GM23338 (cell line): Measurements from ENCODE around the gene XYLT1. TPM values are rescaled to one million over a fixed set of nuclear protein-coding genes. Genes with fewer than 3 reads are reported as not detected.

Source experiments
- ATAC-seq: fragments of 200-7000 bp; cut with Tn5 transposase; 3 replicates; pipeline ENCODE4 v1.9.1; 2020
- DNase-seq: peaks from one replicate; pipeline ENCODE4 v3.0.0-alpha.2; 2015; ENCODE audit warnings: low spot score
- H2AFZ ChIP-seq: fragments of 200-600 bp; sonication (generic); 2 replicates; pipeline ENCODE4 v1.8.0; 2016; ENCODE audit warnings: antibody characterized with exemption, mild to moderate bottlenecking, moderate library complexity
- H3F3A ChIP-seq: fragments of 200-600 bp; sonication (generic); replicated peaks from 2 replicates; pipeline ENCODE4 v1.8.0; 2017; ENCODE audit warnings: antibody characterized with exemption, mixed run types, low read depth
- H3K27ac ChIP-seq: fragments of 200-600 bp; sonication (generic); 2 replicates; pipeline ENCODE4 v1.6.1; 2016; ENCODE audit warnings: low read depth
- H3K27me3 ChIP-seq: fragments of 200-600 bp; sonication (generic); 2 replicates; pipeline ENCODE4 v1.8.0; 2016; ENCODE audit warnings: mild to moderate bottlenecking, mixed run types, moderate library complexity; ENCODE audit not compliant: insufficient read depth
- H3K36me3 ChIP-seq: fragments of 200-600 bp; sonication (generic); 2 replicates; pipeline ENCODE4 v1.8.0; 2016; ENCODE audit warnings: mild to moderate bottlenecking; ENCODE audit not compliant: insufficient read depth
- H3K4me1 ChIP-seq: fragments of 200-600 bp; sonication (generic); 2 replicates; pipeline ENCODE4 v1.8.0; 2016; ENCODE audit warnings: mild to moderate bottlenecking, moderate library complexity; ENCODE audit not compliant: insufficient read depth
- H3K4me2 ChIP-seq: fragments of 200-600 bp; sonication (generic); 2 replicates; pipeline ENCODE4 v1.7.1; 2017; ENCODE audit warnings: mixed run types
- H3K4me3 ChIP-seq: fragments of 200-600 bp; sonication (generic); 2 replicates; pipeline ENCODE4 v1.6.1; 2016; ENCODE audit warnings: mixed run types
- H3K79me2 ChIP-seq: fragments of 200-600 bp; sonication (generic); replicated peaks from 2 replicates; pipeline ENCODE4 v1.8.0; 2017; ENCODE audit warnings: mild to moderate bottlenecking; ENCODE audit not compliant: insufficient read depth
- H3K9me2 ChIP-seq: fragments of 200-600 bp; sonication (generic); 2 replicates; pipeline ENCODE4 v1.8.0; 2017; ENCODE audit not compliant: insufficient read depth
- H4K20me1 ChIP-seq: fragments of 200-600 bp; sonication (generic); replicated peaks from 2 replicates; pipeline ENCODE4 v1.8.0; 2017; ENCODE audit warnings: mild to moderate bottlenecking; ENCODE audit not compliant: insufficient read depth
- H3K27ac Mint-ChIP-seq: 2 replicates; pipeline ENCODE4 v1.8.0; 2020; ENCODE audit warnings: inconsistent platforms, mild to moderate bottlenecking, moderate library complexity, mixed read lengths
- H3K27me3 Mint-ChIP-seq: 3 replicates; pipeline ENCODE4 v1.8.0; 2022; ENCODE audit warnings: low read depth, mild to moderate bottlenecking, moderate library complexity, mixed read lengths, inconsistent platforms; ENCODE audit not compliant: insufficient read depth, poor library complexity
- H3K36me3 Mint-ChIP-seq: 3 replicates; pipeline ENCODE4 v1.8.0; 2021; ENCODE audit warnings: low read depth, mild to moderate bottlenecking, inconsistent platforms, moderate library complexity, mixed read lengths
- H3K4me1 Mint-ChIP-seq: 3 replicates; pipeline ENCODE4 v1.8.0; 2020; ENCODE audit warnings: mild to moderate bottlenecking, inconsistent platforms, mixed read lengths
- H3K4me3 Mint-ChIP-seq: 3 replicates; pipeline ENCODE4 v1.8.0; 2021; ENCODE audit warnings: moderate library complexity, mild to moderate bottlenecking, inconsistent platforms, mixed read lengths
- H3K9me3 Mint-ChIP-seq: 3 replicates; pipeline ENCODE4 v1.8.0; 2020; ENCODE audit warnings: moderate library complexity, mild to moderate bottlenecking, inconsistent platforms, mixed read lengths
- CTCF ChIP-seq, 2 experiments: fragments of 200-600 bp in 1 of 2; sonication (generic) in 1 of 2; conservative IDR thresholded peaks; 2 replicates each; pipeline versions ENCODE4 v1.5.1 to v1.6.1; 2016 to 2017; ENCODE audit warnings: antibody characterized with exemption in 2 of 2, low read depth in 2 of 2, mild to moderate bottlenecking in 2 of 2, moderate library complexity in 1 of 2
- EZH2 ChIP-seq: fragments of 200-600 bp; sonication (generic); IDR thresholded peaks from one replicate; pipeline ENCODE4 v1.8.0; 2017; ENCODE audit warnings: antibody characterized with exemption, mild to moderate bottlenecking, low read depth; ENCODE audit not compliant: unreplicated experiment
- EZH2phosphoT487 ChIP-seq: fragments of 200-600 bp; sonication (generic); IDR thresholded peaks from one replicate; pipeline ENCODE4 v1.8.1; 2018; ENCODE audit warnings: antibody characterized with exemption; ENCODE audit not compliant: unreplicated experiment
- NANOG ChIP-seq: IDR thresholded peaks from 2 replicates; pipeline ENCODE4 v1.6.1; 2016; ENCODE audit warnings: antibody characterized with exemption, borderline replicate concordance
- ZNF462 ChIP-seq: fragments of 250-450 bp; sonication (Bioruptor Pico); IDR thresholded peaks from 2 replicates; pipeline ENCODE4 v1.5.0; 2020; ENCODE audit warnings: mild to moderate bottlenecking, moderate library complexity
- polyA plus RNA-seq: library from polyadenylated mRNA; unstranded; fragments of >200 nt; fragmentation: Nextera tagmentation; extraction: Ambion mirVana; gene quantifications from 2 replicates; pipeline ENCODE4 v1.2.1, GENCODE V29; 2016
- total RNA-seq: library from RNA; depleted of rRNA; stranded (reverse); fragments of >200 nt; shearing (Covaris generic); gene quantifications from 2 replicates; pipeline ENCODE4 v1.2.3, GENCODE V29; 2014

The XYLT1 gene
- total and polyA plus RNA-seq, 2 experiments from 2014 or later, result 3.5 to 24.7 TPM

GRCh38 chr16:17080105-17080504, 390.7 kb downstream of the XYLT1 start (continued):
- TF ChIP-seq ZNF462 (CRISPR knock-in tag) (no peak), EZH2 (no peak), NANOG (no peak)

- Histone ChIP-seq H3K4me3 (no peak overlapping the region), H3K27me3 (no peaks in the 10 kb centered on the region), H3K27ac (no peak overlapping the region), H4K20me1 (no peaks in the 10 kb centered on the region), H3K36me3 (0 out of 2 replicates have a peak, but pooled peaks cover 4% of the 10 kb centered on the region), H3K4me2 (peak overlapping the region; percentile 52), H3K4me1 (peaks cover 34% of the 10 kb centered on the region), H3K79me2 (no peaks in the 10 kb centered on the region), H2AFZ (no peak overlapping the region), H3K9me2 (peaks cover 8% of the 10 kb centered on the region; the same call in 1 of the 2 replicates), H3F3A (no peaks in the 10 kb centered on the region; the same call in 1 of the 2 replicates)
- DNase-seq, result peak; percentile 53
- H3K27ac Mint-ChIP-seq, result no peak overlapping the region
- ATAC-seq, result no peak
- H3K9me3 Mint-ChIP-seq, result peaks cover 19% of the 10 kb centered on the region
- TF ChIP-seq EZH2phosphoT487, result no peak
- peak; percentile 24 to 50; a peak in 3 of 4 replicates for TF ChIP-seq CTCF (conservative IDR thresholded peaks at IDR 0.05; ENCODE audit: low read depth in 2 of 2)
- peaks cover 38% of the 10 kb centered on the region for H3K4me1 Mint-ChIP-seq
- H3K27me3 Mint-ChIP-seq, result peaks cover 7% of the 10 kb centered on the region
- H3K36me3 Mint-ChIP-seq, result peaks cover 22% of the 10 kb centered on the region; the same call in 2 of the 3 replicates
- no peak overlapping the region for H3K4me3 Mint-ChIP-seq
Measured at GRCh38 chr16:17078931-17079631, 391.7 kb downstream of the XYLT1 start.
